ENCODE data around the gene JMJD1C. TPM values are rescaled to one million over a fixed set of nuclear protein-coding genes. Genes with fewer than 3 reads are reported as not detected.

JMJD1C gene
- polyA plus RNA-seq, 2 of the 4 experiments (the other 2 are of a cell fraction) = 15.9 to 47.2 TPM

DNA sequence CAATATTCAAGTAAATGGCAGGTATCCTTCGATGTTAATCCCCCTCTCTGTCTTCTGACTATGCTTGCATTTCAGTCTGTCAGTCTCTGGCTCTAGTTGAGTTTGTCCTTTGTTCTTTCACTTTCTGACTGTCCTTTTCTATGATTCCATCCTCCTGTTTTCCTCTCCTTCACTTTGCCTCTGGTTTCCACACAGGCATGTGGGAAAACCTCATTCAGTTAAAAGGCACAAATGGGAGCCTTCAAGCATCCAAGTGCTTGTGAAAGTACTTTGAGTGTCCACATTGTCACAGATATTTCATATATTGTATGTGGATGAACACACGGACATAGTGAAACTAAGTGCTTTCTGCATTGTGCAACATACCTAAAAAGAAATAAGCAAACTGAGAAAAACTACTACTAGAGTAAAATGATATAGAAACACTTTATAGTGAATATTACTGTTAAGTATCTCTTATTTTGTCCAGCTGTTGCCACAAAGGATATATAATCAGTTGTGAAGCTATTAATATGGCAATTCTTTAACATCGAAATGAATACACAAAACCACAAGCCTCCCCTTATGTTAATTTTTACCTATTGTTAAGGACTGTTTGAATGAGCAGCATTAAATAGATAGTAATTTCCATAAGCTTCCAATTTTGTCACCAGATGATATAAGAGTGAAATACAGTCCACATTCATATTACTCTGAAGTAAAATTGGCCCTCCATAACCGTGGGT is 260.9 kb downstream of the JMJD1C start:
- H3K27ac ChIP-seq = no peak overlapping the region
- H3K9me3 ChIP-seq = no peaks in the 10 kb centered on the region
- FAIRE-seq (no peak), DNase-seq (ENCODE audit: low read depth in 1 of 2, low spot score in 1 of 2) (no peak), ATAC-seq (no peak)
- CTCF ChIA-PET = interaction anchor here (1.2 kb wide), 1 partner anchor 515 kb away, joined by 3 read pairs; no protein-coding TSS in a partner anchor
- 0 out of 3 replicates have a peak, but pooled peaks cover 3% of the 10 kb centered on the region for H3K4me1 ChIP-seq
- H3K4me3 ChIP-seq = no peak overlapping the region
- POLR2A ChIA-PET = interaction anchor here (0.5 kb wide), 1 partner anchor 63 kb away, joined by 6 read pairs; no protein-coding TSS in a partner anchor
- no peak overlapping the region for H3K4me2 ChIP-seq
- TF ChIP-seq CHD2 (IDR thresholded peaks at IDR 0.05; ENCODE audit: low read length, partially characterized antibody) (no peak), NR3C1 (IDR thresholded peaks at IDR 0.05) (no peak), BHLHE40 (IDR thresholded peaks at IDR 0.05; ENCODE audit: low read depth, low read length) (no peak), EHF (CRISPR knock-in tag; IDR thresholded peaks at IDR 0.05) (no peak), HOXB13 (CRISPR knock-in tag; IDR thresholded peaks at IDR 0.05; ENCODE audit: low read depth) (no peak), RAD21 (conservative IDR thresholded peaks at IDR 0.05 in 1 of 2, IDR thresholded peaks at IDR 0.05 in 1 of 2) (no peak), NPAS2 (CRISPR knock-in tag; IDR thresholded peaks at IDR 0.05; ENCODE audit: borderline replicate concordance) (no peak), EHMT2 (IDR thresholded peaks at IDR 0.05; ENCODE audit: low read depth) (no peak), SMC3 (IDR thresholded peaks at IDR 0.05) (no peak)
- TF ChIP-seq, protein P1, sequence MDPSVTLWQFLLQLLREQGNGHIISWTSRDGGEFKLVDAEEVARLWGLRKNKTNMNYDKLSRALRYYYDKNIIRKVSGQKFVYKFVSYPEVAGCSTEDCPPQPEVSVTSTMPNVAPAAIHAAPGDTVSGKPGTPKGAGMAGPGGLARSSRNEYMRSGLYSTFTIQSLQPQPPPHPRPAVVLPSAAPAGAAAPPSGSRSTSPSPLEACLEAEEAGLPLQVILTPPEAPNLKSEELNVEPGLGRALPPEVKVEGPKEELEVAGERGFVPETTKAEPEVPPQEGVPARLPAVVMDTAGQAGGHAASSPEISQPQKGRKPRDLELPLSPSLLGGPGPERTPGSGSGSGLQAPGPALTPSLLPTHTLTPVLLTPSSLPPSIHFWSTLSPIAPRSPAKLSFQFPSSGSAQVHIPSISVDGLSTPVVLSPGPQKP (IDR thresholded peaks at IDR 0.05; ENCODE audit: low read depth, low read length) = no peak
- WGBS (ENCODE audit: missing lambda C conversion rate) = 73% methylated on average over 4 of the region's 4 CpGs

DNA sequence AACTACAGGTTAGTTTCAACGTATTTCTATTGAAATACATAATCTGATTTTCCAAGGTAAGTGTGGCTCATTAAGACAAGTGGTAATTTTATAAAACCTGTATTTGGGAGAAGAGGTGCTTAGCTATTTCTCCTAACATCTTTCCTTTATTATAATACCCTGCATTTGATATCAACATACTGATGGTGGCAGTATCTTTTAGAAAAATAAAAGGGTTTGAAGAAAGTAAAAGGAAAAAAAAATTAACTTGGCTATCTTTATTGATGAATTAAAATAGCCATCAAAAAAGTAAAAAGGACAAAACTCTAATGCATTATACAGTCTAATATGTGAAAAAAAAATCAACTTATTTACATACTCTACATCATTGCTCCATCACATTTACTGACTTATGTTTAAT is 264.7 kb downstream of the JMJD1C start:
- TF ChIP-seq PHF8 (IDR thresholded peaks at IDR 0.05; ENCODE audit: borderline replicate concordance, low read depth) = no peak
- TF ChIP-seq NPAS2 (CRISPR knock-in tag; IDR thresholded peaks at IDR 0.05; ENCODE audit: borderline replicate concordance) = no peak
- no peak for TF ChIP-seq KDM1A (IDR thresholded peaks at IDR 0.05; ENCODE audit: low read depth)
- TF ChIP-seq, protein P2, sequence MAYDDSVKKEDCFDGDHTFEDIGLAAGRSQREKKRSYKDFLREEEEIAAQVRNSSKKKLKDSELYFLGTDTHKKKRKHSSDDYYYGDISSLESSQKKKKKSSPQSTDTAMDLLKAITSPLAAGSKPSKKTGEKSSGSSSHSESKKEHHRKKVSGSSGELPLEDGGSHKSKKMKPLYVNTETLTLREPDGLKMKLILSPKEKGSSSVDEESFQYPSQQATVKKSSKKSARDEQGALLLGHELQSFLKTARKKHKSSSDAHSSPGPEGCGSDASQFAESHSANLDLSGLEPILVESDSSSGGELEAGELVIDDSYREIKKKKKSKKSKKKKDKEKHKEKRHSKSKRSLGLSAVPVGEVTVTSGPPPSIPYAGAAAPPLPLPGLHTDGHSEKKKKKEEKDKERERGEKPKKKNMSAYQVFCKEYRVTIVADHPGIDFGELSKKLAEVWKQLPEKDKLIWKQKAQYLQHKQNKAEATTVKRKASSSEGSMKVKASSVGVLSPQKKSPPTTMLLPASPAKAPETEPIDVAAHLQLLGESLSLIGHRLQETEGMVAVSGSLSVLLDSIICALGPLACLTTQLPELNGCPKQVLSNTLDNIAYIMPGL (CRISPR knock-in tag; IDR thresholded peaks at IDR 0.05; ENCODE audit: borderline replicate concordance) = no peak
- no peak for TF ChIP-seq NR3C1 (IDR thresholded peaks at IDR 0.05)
- TF ChIP-seq FOSL2 (IDR thresholded peaks at IDR 0.05) = no peak
- TF ChIP-seq FOSL2 (CRISPR knock-in tag; IDR thresholded peaks at IDR 0.05) = no peak
- TF ChIP-seq ZNF302 (CRISPR knock-in tag; IDR thresholded peaks at IDR 0.05) = no peak
- TF ChIP-seq ATOH8 (CRISPR knock-in tag; IDR thresholded peaks at IDR 0.05; ENCODE audit: low read depth) = no peak
- TF ChIP-seq, protein P3, sequence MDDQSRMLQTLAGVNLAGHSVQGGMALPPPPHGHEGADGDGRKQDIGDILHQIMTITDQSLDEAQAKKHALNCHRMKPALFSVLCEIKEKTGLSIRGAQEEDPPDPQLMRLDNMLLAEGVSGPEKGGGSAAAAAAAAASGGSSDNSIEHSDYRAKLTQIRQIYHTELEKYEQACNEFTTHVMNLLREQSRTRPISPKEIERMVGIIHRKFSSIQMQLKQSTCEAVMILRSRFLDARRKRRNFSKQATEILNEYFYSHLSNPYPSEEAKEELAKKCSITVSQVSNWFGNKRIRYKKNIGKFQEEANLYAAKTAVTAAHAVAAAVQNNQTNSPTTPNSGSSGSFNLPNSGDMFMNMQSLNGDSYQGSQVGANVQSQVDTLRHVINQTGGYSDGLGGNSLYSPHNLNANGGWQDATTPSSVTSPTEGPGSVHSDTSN (IDR thresholded peaks at IDR 0.05) = no peak
- TF ChIP-seq, protein P1 (IDR thresholded peaks at IDR 0.05; ENCODE audit: low read depth, low read length) = no peak
- TF ChIP-seq SMC3 (IDR thresholded peaks at IDR 0.05) = no peak
- no peak for TF ChIP-seq RCOR1 (IDR thresholded peaks at IDR 0.05; ENCODE audit: low read depth, low read length)
- TF ChIP-seq ZFP36 (IDR thresholded peaks at IDR 0.05; ENCODE audit: borderline replicate concordance, partially characterized antibody) = no peak
- TF ChIP-seq HEYL (CRISPR knock-in tag; IDR thresholded peaks at IDR 0.05) = no peak
- no peak for TF ChIP-seq FOSB (CRISPR knock-in tag; IDR thresholded peaks at IDR 0.05)
- TF ChIP-seq BCL3 (IDR thresholded peaks at IDR 0.05) = no peak
- no peak for TF ChIP-seq MYC (IDR thresholded peaks at IDR 0.05; ENCODE audit: borderline replicate concordance, low read length)
- no peak for TF ChIP-seq SREBF2 (IDR thresholded peaks at IDR 0.05)
- TF ChIP-seq EP300 (IDR thresholded peaks at IDR 0.05) = no peak
- Histone ChIP-seq H3K9me3 (no peaks in the 10 kb centered on the region), H3K4me1 (0 out of 3 replicates have a peak, but pooled peaks cover 3% of the 10 kb centered on the region), H3K4me3 (no peak overlapping the region), H3K4me2 (no peak overlapping the region), H3K27ac (no peak overlapping the region)
- ATAC-seq = no peak
- CTCF ChIA-PET = interaction anchor here (0.9 to 2.2 kb wide), 4 partner anchors 416 to 519 kb away, joined by 3 to 10 read pairs (median 5); no protein-coding TSS in a partner anchor
- POLR2A ChIA-PET = no interaction called here
- 0% methylated on average over 1 of the region's 1 CpG for WGBS (ENCODE audit: missing lambda C conversion rate)
- DNase-seq (ENCODE audit: low read depth in 1 of 2, low spot score in 1 of 2) = no peak
- FAIRE-seq = no peak
